Esophagus squamous epithelium (tissue), 5 donors: ENCODE data around the gene VAMP2. TPM values are rescaled to one million over a fixed set of nuclear protein-coding genes. Genes with fewer than 3 reads are reported as not detected.
A peak's percentile ranks its signal among the peaks of the same experiment; 100 is the strongest.

Experiments
- DNase-seq: peaks from one replicate; lab custom pipeline; 2025; lab: John Stamatoyannopoulos, UW
- H3K27ac ChIP-seq, 4 donors: fragments of 200-600 bp; sonication (generic); one replicate each; pipeline ENCODE4 v1.5.1; 2016 to 2019; ENCODE audit warnings: mild to moderate bottlenecking in 1 of 4
- H3K27me3 ChIP-seq, 4 donors: fragments of 200-600 bp; sonication (generic); 1 replicate in 3 of 4; 2 replicates in 1 of 4; pipeline versions ENCODE4 v1.5.1 to v1.6.0; 2017 to 2021; ENCODE audit warnings: antibody characterized with exemption in 1 of 4
- H3K36me3 ChIP-seq, 3 donors: fragments of 200-600 bp; sonication (generic); one replicate each; pipeline ENCODE4 v1.5.1; 2016 to 2019
- H3K4me1 ChIP-seq, 3 donors: fragments of 200-600 bp; sonication (generic); one replicate each; pipeline ENCODE4 v1.5.1; 2017 to 2019
- H3K4me3 ChIP-seq, 4 donors: fragments of 200-600 bp; sonication (generic); 1 replicate in 3 of 4; 2 replicates in 1 of 4; pipeline ENCODE4 v1.5.1; 2016 to 2019; ENCODE audit warnings: mild to moderate bottlenecking in 2 of 4, moderate library complexity in 1 of 4
- H3K9me3 ChIP-seq, 3 donors: fragments of 200-600 bp; sonication (generic); one replicate each; pipeline ENCODE4 v1.5.1; 2016 to 2019
- CTCF ChIP-seq, 6 experiments: fragments of 450-650 bp in 4 of 6; fragments of 200-600 bp in 2 of 6; sonication (generic) in 2 of 6; IDR thresholded peaks; one replicate each; pipeline ENCODE4 v1.5.1; 2016 to 2019; ENCODE audit warnings: antibody characterized with exemption in 6 of 6, mild to moderate bottlenecking in 4 of 6, moderate library complexity in 4 of 6
- POLR2A ChIP-seq, 4 donors: fragments of 450-650 bp; IDR thresholded peaks; one replicate each; pipeline ENCODE4 v1.6.1; 2017; ENCODE audit warnings: antibody characterized with exemption in 4 of 4, mild to moderate bottlenecking in 4 of 4, moderate library complexity in 3 of 4
- WGBS, 2 donors: methylation state at CpG; one replicate each; pipeline ENCODE4 v1.1.5; 2018; 5-methylcytosine and 5-hydroxymethylcytosine counted together
- intact Hi-C: fragments of 100-400 bp; cut with DNase I; formaldehyde crosslinking; loops from one replicate; pipeline ENCODE4 v1.15.0; 2022
- total RNA-seq, 4 donors: library from RNA; depleted of rRNA; stranded (reverse); fragments of >200 nt; gene quantifications; one replicate each; pipeline ENCODE4 v1.1.0, GENCODE V29; 2016
- donor health status: DM: yes; HTN: yes; CAD: no.

The VAMP2 gene
- total RNA-seq, 4 donors from 2014 or later: 6.2 to 20.4 (median 12.0) TPM

- 18 to 29% methylated on average over 9 to 13 of the region's 14 CpGs for WGBS, 2 donors
- H3K4me1 ChIP-seq: peaks cover 21 to 82% (median 42%) of the 10 kb centered on the region in 3 donors
- TF ChIP-seq CTCF (IDR thresholded peaks at IDR 0.05): no peak
- TF ChIP-seq POLR2A (IDR thresholded peaks at IDR 0.05): peak in 2 of 4 donors; percentile 22 to 41
Measured at GRCh38 chr17:8155231-8155995, 7.3 kb downstream of the VAMP2 start.

DNA sequence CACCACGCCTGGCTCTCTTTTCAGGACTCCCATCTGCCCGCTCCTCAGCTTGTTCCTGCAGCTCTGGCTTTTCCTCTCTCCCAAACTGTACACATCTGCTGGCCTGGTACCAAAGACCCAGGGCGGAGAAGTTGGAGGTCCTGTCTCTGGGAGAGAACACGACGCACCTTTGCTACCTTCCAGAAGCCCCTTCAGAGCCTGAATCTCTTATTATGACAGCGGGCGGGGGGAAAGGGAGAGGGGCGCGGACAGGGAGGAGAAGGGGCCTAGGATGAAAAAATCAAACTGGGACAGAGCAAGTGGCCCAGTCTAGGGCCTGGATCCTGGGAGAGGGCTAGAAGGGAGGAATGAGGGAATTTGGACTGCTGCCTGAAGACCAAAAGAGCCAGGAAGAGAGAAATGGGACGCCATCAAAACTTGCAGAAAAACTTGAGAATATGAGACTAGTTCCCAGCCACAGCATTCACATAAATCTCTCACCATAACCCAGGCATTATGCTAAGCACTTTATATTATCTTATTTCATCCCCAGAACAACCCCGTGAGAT is 8.1 kb downstream of the VAMP2 start:
- Histone ChIP-seq H3K9me3 (no peaks in the 10 kb centered on the region), H3K27me3 (no peaks in the 10 kb centered on the region), H3K36me3 (peaks cover 9 to 29% (median 17%) of the 10 kb centered on the region in 3 donors), H3K27ac (peak overlapping the region; percentile 99 to 100 (median 100)), H3K4me3 (peak overlapping the region; percentile 66 to 94 (median 82)), H3K4me1 (peaks cover 27 to 82% (median 48%) of the 10 kb centered on the region in 3 donors)
- no peak for TF ChIP-seq POLR2A (IDR thresholded peaks at IDR 0.05)
- no peak for TF ChIP-seq CTCF (IDR thresholded peaks at IDR 0.05)
- intact Hi-C loops: no loop called here
- DNase-seq: no peak
- WGBS, 2 donors: 27 to 30% methylated on average over 3 to 4 of the region's 11 CpGs

More at GRCh38 chr17:8155231-8155995, 7.3 kb downstream of the VAMP2 start:
- Histone ChIP-seq H3K9me3 (no peaks in the 10 kb centered on the region), H3K27ac (peak overlapping the region; percentile 99 to 100 (median 100)), H3K36me3 (peaks cover 2 to 29% (median 10%) of the 10 kb centered on the region in 3 donors), H3K4me3 (peak overlapping the region; percentile 66 to 94 (median 82)), H3K27me3 (no peaks in the 10 kb centered on the region)
- intact Hi-C loops: no loop called here
- no peak for DNase-seq

- 2 to 12% methylated on average over 8 to 11 of the region's 22 CpGs for WGBS, 2 donors
- peak; percentile 78 for DNase-seq
- Histone ChIP-seq H3K36me3 (peaks cover 15 to 29% (median 23%) of the 10 kb centered on the region in 3 donors), H3K9me3 (no peaks in the 10 kb centered on the region), H3K27ac (peak overlapping the region; percentile 99 to 100 (median 100)), H3K27me3 (no peaks in the 10 kb centered on the region), H3K4me1 (peaks cover 28 to 82% (median 48%) of the 10 kb centered on the region in 3 donors), H3K4me3 (peak overlapping the region; percentile 66 to 94 (median 82))
- intact Hi-C loops: no loop called here
- peak in 3 of 4 donors; percentile 63 to 89 (median 87) for TF ChIP-seq POLR2A (IDR thresholded peaks at IDR 0.05)
- no peak for TF ChIP-seq CTCF (IDR thresholded peaks at IDR 0.05)
Measured at GRCh38 chr17:8153957-8154607, 8.7 kb downstream of the VAMP2 start.

- Histone ChIP-seq H3K4me3 (peak overlapping the region; percentile 25 to 94 (median 82)), H3K4me1 (peaks cover 28 to 81% (median 46%) of the 10 kb centered on the region in 3 donors), H3K9me3 (no peaks in the 10 kb centered on the region), H3K36me3 (peaks cover 21 to 34% (median 29%) of the 10 kb centered on the region in 3 donors), H3K27me3 (no peaks in the 10 kb centered on the region), H3K27ac (peak overlapping the region; percentile 99 to 100 (median 100))
- TF ChIP-seq POLR2A (IDR thresholded peaks at IDR 0.05) (peak in 3 of 4 donors; percentile 25 to 69 (median 56)), CTCF (IDR thresholded peaks at IDR 0.05) (no peak)
- no peak for DNase-seq
- intact Hi-C loops: no loop called here
- 6% methylated on average over 13 of the region's 13 CpGs for WGBS, 2 donors
Measured at GRCh38 chr17:8153525-8153956, 9.2 kb downstream of the VAMP2 start.
